GM21360 (cell line): ENCODE results near the gene TAS2R5.
"Not testable (repeated sequence)": the region's sequence is repeated elsewhere in the genome, so short reads cannot be mapped to it uniquely, and the experiment has no call there.

Source experiments
- ATAC-seq: cut with Tn5 transposase; IDR thresholded peaks from one replicate; pipeline ENCODE4 v1.9.1; 2021; ENCODE audit warnings: mild to moderate bottlenecking, moderate library complexity; ENCODE audit not compliant: unreplicated experiment

The TAS2R5 gene

GRCh38 chr7:141789917-141790316 lies at the start of gene TAS2R5:
TSS of gene TAS2R5 (plus strand) at chr7:141790217. CDS start at chr7:141790362, 145 bp downstream.
- ATAC-seq = no peak

- ATAC-seq = no peak
These were observed 47.8 kb upstream of the TAS2R5 start for GRCh38 chr7:141742229-141742628.

- ATAC-seq = no peak
These were observed 45.9 kb upstream of the TAS2R5 start for GRCh38 chr7:141744131-141744530.

GRCh38 chr7:141748396-141748795 lies 41.6 kb upstream of the TAS2R5 start:
- ATAC-seq = no peak

- not testable (repeated sequence) for ATAC-seq
These were observed 38.1 kb upstream of the TAS2R5 start for GRCh38 chr7:141751904-141752303.

GRCh38 chr7:141752634-141753033 lies 37.4 kb upstream of the TAS2R5 start:
- ATAC-seq = no peak

- ATAC-seq = no peak
These were observed 35.1 kb upstream of the TAS2R5 start for GRCh38 chr7:141754939-141755338.

- ATAC-seq = no peak
These were observed 26.2 kb upstream of the TAS2R5 start, which contains the start of gene TAS2R3 for GRCh38 chr7:141763797-141764196. TSS of gene TAS2R3 (plus strand) at chr7:141764097. CDS start at chr7:141764159, 62 bp downstream.

GRCh38 chr7:141770083-141770583 lies 19.9 kb upstream of the TAS2R5 start:
- ATAC-seq = not testable (repeated sequence)

GRCh38 chr7:141776374-141776773 lies 13.6 kb upstream of the TAS2R5 start, which contains the start of gene TAS2R4:
TSS of gene TAS2R4 (plus strand) at chr7:141776674. CDS start at chr7:141778489, 1,815 bp downstream.
- no peak for ATAC-seq

- peak; percentile 67 for ATAC-seq
These were observed 4.1 kb upstream of the TAS2R5 start for GRCh38 chr7:141785706-141786552.

- ATAC-seq = no peak
These were observed 1.7 kb upstream of the TAS2R5 start for GRCh38 chr7:141788296-141788695.

GRCh38 chr7:141792526-141792925 lies 2.5 kb downstream of the TAS2R5 start:
- no peak for ATAC-seq

- no peak for ATAC-seq
These were observed 30.1 kb downstream of the TAS2R5 start for GRCh38 chr7:141820067-141820466.

- not testable (repeated sequence) for ATAC-seq
These were observed 32.4 kb downstream of the TAS2R5 start for GRCh38 chr7:141822432-141822831.

GRCh38 chr7:141837683-141838082 lies 47.7 kb downstream of the TAS2R5 start:
- no peak for ATAC-seq

- ATAC-seq = no peak
These were observed 48.6 kb downstream of the TAS2R5 start for GRCh38 chr7:141838581-141838980.

- no peak for ATAC-seq
These were observed 49.2 kb downstream of the TAS2R5 start for GRCh38 chr7:141839256-141839655.

GRCh38 chr7:141840708-141841107 lies 50.7 kb downstream of the TAS2R5 start:
- ATAC-seq = no peak
